ENCODE results near the gene PLEKHA3.

DNA sequence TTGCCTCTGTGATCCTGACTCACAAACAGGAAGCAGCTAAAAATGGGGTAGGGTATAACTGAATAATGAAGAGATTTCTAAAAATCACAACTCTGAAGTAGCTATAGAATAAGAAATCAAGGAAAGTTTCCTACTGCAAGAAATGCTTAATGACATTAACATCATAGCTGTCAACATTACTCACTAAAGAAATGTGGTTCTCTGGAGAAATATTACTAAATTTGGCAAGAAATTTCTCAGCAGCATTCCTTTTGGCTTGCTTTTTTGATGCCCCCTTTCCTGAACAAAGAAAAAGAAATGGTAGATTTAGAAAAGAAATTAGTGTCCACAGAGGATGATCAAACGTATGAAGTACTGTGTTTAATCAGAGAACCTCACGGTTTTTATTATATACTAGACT lies 38.8 kb upstream of the PLEKHA3 start:
- TF ChIP-seq, protein P1, sequence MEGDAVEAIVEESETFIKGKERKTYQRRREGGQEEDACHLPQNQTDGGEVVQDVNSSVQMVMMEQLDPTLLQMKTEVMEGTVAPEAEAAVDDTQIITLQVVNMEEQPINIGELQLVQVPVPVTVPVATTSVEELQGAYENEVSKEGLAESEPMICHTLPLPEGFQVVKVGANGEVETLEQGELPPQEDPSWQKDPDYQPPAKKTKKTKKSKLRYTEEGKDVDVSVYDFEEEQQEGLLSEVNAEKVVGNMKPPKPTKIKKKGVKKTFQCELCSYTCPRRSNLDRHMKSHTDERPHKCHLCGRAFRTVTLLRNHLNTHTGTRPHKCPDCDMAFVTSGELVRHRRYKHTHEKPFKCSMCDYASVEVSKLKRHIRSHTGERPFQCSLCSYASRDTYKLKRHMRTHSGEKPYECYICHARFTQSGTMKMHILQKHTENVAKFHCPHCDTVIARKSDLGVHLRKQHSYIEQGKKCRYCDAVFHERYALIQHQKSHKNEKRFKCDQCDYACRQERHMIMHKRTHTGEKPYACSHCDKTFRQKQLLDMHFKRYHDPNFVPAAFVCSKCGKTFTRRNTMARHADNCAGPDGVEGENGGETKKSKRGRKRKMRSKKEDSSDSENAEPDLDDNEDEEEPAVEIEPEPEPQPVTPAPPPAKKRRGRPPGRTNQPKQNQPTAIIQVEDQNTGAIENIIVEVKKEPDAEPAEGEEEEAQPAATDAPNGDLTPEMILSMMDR (IDR thresholded peaks at IDR 0.05), result no peak
- TF ChIP-seq SIN3A (IDR thresholded peaks at IDR 0.05; ENCODE audit: borderline replicate concordance, insufficient read depth, low read depth, low read length) (no peak), POLR2AphosphoS5 (IDR thresholded peaks at IDR 0.05; ENCODE audit: low read depth, low read length) (no peak)
